Body of pancreas (tissue), 4 donors: ENCODE measurements around the gene EEFSEC. TPM values are rescaled to one million over a fixed set of nuclear protein-coding genes. Genes with fewer than 3 reads are reported as not detected.

Experiments
- ATAC-seq: fragments of 150-250 bp; one replicate; pipeline ENCODE4 v1.9.1; 2016
- DNase-seq, 4 donors: peaks; one replicate each; pipeline ENCODE4 v3.0.0-alpha.2; 2019
- H3K27ac ChIP-seq, 4 donors: fragments of 200-600 bp; sonication (generic); 1 replicate in 3 of 4; 2 replicates in 1 of 4; pipeline versions ENCODE4 v1.5.1 to v1.6.1; 2016 to 2019; ENCODE audit warnings: mild to moderate bottlenecking in 1 of 4, mixed read lengths in 1 of 4, moderate library complexity in 1 of 4
- H3K27me3 ChIP-seq, 2 donors: fragments of 200-600 bp; sonication (generic); one replicate each; pipeline ENCODE4 v1.6.0; 2016; ENCODE audit warnings: mild to moderate bottlenecking in 1 of 2
- H3K36me3 ChIP-seq, 2 donors: fragments of 200-600 bp; sonication (generic); replicated peaks in 1 of 2; 2 replicates each; pipeline ENCODE4 v1.5.1; 2016; ENCODE audit warnings: low read depth in 2 of 2; ENCODE audit not compliant: insufficient read depth in 1 of 2
- H3K4me1 ChIP-seq: fragments of 200-600 bp; sonication (generic); one replicate; pipeline ENCODE4 v1.6.0; 2016
- H3K4me3 ChIP-seq, 2 donors: fragments of 200-600 bp; sonication (generic); 1 replicate in 1 of 2; 2 replicates in 1 of 2; pipeline ENCODE4 v1.5.1; 2016 to 2019
- H3K9me3 ChIP-seq, 3 donors: fragments of 200-600 bp; sonication (generic); 1 replicate in 2 of 3; 2 replicates in 1 of 3; pipeline ENCODE4 v1.5.1; 2016
- POLR2A ChIP-seq, 3 donors: fragments of 450-650 bp; IDR thresholded peaks; one replicate each; pipeline ENCODE4 v1.6.1; 2016; ENCODE audit warnings: antibody characterized with exemption in 3 of 3, mild to moderate bottlenecking in 2 of 3
- WGBS, 2 donors: methylation state at CpG; one replicate each; pipeline ENCODE4 v1.1.5; 2017; 5-methylcytosine and 5-hydroxymethylcytosine counted together
- intact Hi-C: fragments of 100-400 bp; cut with DNase I; formaldehyde crosslinking; loops from one replicate; pipeline ENCODE4 v1.15.1; 2023
- total RNA-seq, 2 donors: library from RNA; depleted of rRNA; stranded (reverse); fragments of >200 nt; gene quantifications; one replicate each; pipeline ENCODE4 v1.1.0, GENCODE V29; 2016
- TF ChIP-seq, protein P1 (sequence below), 7 experiments: fragments of 450-650 bp in 4 of 7; fragments of 200-600 bp in 3 of 7; sonication (generic) in 3 of 7; IDR thresholded peaks; one replicate each; pipeline ENCODE4 v1.5.1; 2016 to 2019; ENCODE audit warnings: antibody characterized with exemption in 7 of 7

Gene EEFSEC
- total RNA-seq, 2 donors from 2014 or later = 8.6 to 33.0 TPM

- no peak overlapping the region for H3K4me3 ChIP-seq
- H3K9me3 ChIP-seq = no peaks in the 10 kb centered on the region
- TF ChIP-seq, protein P1, sequence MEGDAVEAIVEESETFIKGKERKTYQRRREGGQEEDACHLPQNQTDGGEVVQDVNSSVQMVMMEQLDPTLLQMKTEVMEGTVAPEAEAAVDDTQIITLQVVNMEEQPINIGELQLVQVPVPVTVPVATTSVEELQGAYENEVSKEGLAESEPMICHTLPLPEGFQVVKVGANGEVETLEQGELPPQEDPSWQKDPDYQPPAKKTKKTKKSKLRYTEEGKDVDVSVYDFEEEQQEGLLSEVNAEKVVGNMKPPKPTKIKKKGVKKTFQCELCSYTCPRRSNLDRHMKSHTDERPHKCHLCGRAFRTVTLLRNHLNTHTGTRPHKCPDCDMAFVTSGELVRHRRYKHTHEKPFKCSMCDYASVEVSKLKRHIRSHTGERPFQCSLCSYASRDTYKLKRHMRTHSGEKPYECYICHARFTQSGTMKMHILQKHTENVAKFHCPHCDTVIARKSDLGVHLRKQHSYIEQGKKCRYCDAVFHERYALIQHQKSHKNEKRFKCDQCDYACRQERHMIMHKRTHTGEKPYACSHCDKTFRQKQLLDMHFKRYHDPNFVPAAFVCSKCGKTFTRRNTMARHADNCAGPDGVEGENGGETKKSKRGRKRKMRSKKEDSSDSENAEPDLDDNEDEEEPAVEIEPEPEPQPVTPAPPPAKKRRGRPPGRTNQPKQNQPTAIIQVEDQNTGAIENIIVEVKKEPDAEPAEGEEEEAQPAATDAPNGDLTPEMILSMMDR (IDR thresholded peaks at IDR 0.05) = no peak
- TF ChIP-seq POLR2A (IDR thresholded peaks at IDR 0.05) = no peak
- no peaks in the 10 kb centered on the region for H3K27me3 ChIP-seq
- H3K27ac ChIP-seq = no peak overlapping the region
- DNase-seq = no peak
- intact Hi-C loops = no loop called here
- H3K36me3 ChIP-seq = no peaks in the 10 kb centered on the region
- H3K4me1 ChIP-seq = peaks cover 39% of the 10 kb centered on the region
- WGBS, 2 donors = 96 to 98% methylated on average over 5 of the region's 5 CpGs
- no peak for ATAC-seq
Measured at GRCh38 chr3:128380295-128380694, 227.0 kb downstream of the EEFSEC start.

GRCh38 chr3:128380719-128381118 lies 227.4 kb downstream of the EEFSEC start:
- no peak overlapping the region for H3K4me3 ChIP-seq
- no peak overlapping the region for H3K27ac ChIP-seq
- no peaks in the 10 kb centered on the region for H3K9me3 ChIP-seq
- ATAC-seq = no peak
- intact Hi-C loops = no loop called here
- TF ChIP-seq, protein P1 (IDR thresholded peaks at IDR 0.05) = no peak
- TF ChIP-seq POLR2A (IDR thresholded peaks at IDR 0.05) = no peak
- no peaks in the 10 kb centered on the region for H3K27me3 ChIP-seq
- H3K36me3 ChIP-seq = no peaks in the 10 kb centered on the region
- no peak for DNase-seq
- peaks cover 43% of the 10 kb centered on the region for H3K4me1 ChIP-seq
- 89 to 94% methylated on average over 6 of the region's 6 CpGs for WGBS, 2 donors

DNA sequence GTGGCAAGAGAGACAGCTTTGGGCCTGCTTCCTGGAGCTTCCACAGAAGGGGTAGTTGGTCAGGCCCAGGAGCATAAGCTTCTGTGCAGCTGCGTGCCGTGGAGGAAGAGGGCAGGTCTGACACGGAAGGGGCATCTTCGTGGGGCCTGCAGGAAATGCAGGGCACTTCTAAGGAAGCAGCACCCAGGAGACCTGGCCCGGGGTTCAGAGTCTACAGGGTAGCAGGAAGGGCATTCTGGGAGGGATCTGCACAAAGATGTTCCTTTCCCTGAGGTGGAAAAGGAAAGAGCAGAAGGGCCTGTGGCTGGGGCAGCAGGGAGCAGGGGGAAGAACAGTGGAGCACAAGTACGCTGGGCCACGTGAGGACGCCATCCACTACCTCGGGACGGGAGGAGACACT lies 228.3 kb downstream of the EEFSEC start:
- no peak for ATAC-seq
- no peak overlapping the region for H3K4me3 ChIP-seq
- H3K36me3 ChIP-seq = no peaks in the 10 kb centered on the region
- no peak for DNase-seq
- H3K27me3 ChIP-seq = no peaks in the 10 kb centered on the region
- 80 to 84% methylated on average over 10 of the region's 10 CpGs for WGBS, 2 donors
- H3K4me1 ChIP-seq = peaks cover 50% of the 10 kb centered on the region
- intact Hi-C loops = no loop called here
- no peaks in the 10 kb centered on the region for H3K9me3 ChIP-seq
- TF ChIP-seq POLR2A (IDR thresholded peaks at IDR 0.05) = no peak
- TF ChIP-seq, protein P1 (IDR thresholded peaks at IDR 0.05) = no peak
- peak overlapping the region; percentile 57 to 72 (median 72) for H3K27ac ChIP-seq

- peaks cover 50% of the 10 kb centered on the region for H3K4me1 ChIP-seq
- intact Hi-C loops = no loop called here
- DNase-seq (peak; percentile 71 to 87 (median 84)), ATAC-seq (peak; percentile 69)
- H3K36me3 ChIP-seq = no peaks in the 10 kb centered on the region
- TF ChIP-seq, protein P1 (IDR thresholded peaks at IDR 0.05) = no peak
- peak in 2 of 3 donors; percentile 17 to 50 for TF ChIP-seq POLR2A (IDR thresholded peaks at IDR 0.05)
- no peaks in the 10 kb centered on the region for H3K27me3 ChIP-seq
- WGBS, 2 donors = 28 to 44% methylated on average over 10 to 14 of the region's 14 CpGs
- H3K4me3 ChIP-seq = no peak overlapping the region
- H3K9me3 ChIP-seq = no peaks in the 10 kb centered on the region
- peak overlapping the region; percentile 57 to 72 (median 72) for H3K27ac ChIP-seq
Measured at GRCh38 chr3:128382221-128382807, 229.0 kb downstream of the EEFSEC start.
